ENCODE results near the gene TBXT.
"Not testable (repeated sequence)": the region's sequence is repeated elsewhere in the genome, so short reads cannot be mapped to it uniquely, and the experiment has no call there.

Gene TBXT

DNA sequence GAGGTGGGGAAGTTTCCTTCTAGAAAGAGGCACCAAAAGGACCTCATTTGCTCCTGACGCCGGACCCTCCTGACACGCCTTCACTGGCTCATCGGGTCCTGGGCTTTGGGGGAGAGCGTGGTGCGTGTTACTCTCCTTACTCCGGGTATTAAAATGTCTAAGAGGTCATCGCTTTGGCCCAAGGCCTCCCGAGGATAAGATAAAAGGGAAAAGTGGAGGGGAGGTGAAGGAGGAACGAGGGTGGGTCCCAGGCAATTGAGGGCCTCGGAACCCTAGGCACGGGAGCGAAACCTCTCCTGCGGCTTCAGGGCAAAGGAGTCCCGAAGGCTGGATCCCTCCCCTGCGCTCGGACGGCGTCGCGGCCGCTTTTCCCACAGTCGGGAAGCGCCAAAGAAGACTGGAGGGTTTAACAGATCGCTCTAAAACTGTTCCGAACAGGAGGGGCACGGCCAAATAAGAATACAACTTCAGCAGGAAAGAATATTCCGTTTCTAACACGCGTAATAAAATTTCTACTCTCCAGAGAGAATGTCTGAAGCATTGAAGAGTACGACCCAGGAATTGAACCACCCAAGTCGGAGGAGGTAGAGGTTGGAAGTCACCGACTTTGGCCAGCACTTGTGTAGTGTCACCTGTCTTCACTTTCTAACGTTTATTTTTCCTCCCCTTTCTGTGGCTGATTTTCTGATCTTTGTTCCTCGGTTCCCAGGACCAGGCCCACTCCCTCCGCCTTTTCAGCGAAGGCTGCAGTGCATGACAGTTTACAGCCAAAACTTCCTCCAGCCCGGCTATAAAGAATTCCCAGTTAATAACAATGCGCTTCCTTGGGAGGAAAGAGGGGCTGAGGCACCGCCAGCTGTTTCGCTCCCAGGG is 2.1 kb upstream of the TBXT start:
- no peak for DNase-seq (ENCODE audit: low read depth)

DNA sequence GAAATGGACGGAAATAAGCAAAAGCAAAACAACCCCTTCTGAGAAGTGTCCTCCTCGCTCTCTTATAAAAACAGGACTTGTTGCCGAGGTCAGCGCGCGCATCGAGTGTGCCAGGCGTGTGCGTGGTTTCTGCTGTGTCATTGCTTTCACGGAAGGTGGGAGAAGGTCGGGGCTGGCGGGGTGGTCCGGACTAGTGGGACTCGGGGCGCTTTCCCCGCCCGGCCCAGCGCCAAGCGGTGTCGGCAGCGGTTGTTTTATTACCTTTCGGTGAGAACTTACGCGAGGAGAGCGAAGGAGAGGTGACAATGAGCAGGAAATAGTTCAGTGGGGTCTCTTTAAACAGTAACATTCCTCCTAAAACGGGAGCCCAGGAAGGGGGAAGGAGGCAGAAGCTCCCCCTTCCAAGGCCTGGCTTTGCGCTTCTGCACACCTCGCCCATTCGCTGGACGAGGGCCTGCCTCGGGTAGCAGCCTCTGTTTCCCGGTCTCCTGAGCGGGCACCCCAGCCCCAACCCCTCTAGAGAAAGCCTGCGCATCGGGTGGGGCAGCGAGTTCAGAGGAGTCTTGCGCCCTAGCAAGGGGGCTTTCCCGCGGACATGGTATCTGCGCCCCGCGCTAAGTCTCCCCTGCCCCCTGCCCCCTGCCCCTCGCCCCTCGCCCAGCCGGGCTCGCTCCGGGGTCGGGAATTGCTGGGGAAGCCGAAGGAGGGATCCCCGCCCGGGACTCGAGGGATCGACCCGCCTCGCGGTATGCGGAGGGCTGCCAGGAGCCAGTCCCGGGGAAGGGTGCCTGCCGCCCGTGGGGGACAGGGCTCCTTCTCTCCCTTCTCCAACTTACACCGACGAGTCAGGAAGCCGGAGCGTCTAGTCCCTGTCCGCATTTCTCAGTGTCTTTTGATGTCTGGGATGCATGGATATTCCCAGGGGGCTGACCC is 1.2 kb upstream of the TBXT start:
- DNase-seq (ENCODE audit: low read depth) = no peak

DNA sequence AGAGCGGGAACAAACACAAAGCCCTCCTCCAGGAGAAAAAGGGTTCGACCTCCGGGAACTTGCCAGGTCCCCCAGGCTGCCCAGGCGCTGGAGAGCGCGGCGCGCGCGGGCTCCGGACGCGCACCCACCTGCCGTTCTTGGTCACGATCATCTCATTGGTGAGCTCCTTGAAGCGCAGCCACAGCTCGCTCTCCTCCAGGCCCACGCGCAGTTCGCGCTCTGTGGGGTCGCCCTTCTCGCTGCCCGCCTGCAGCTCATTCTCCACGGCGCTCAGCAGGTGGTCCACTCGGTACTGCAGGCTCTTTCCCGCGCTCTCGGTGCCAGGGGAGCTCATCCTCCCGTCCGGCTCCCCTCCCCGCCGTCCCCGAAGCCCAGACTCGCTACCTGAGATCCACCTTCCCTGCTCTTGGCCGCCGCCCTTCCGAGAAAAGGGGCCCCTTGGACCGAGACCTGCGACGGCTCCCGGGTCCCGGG is 356 bp downstream of the TBXT start:
- no peak for DNase-seq (ENCODE audit: low read depth)

DNA sequence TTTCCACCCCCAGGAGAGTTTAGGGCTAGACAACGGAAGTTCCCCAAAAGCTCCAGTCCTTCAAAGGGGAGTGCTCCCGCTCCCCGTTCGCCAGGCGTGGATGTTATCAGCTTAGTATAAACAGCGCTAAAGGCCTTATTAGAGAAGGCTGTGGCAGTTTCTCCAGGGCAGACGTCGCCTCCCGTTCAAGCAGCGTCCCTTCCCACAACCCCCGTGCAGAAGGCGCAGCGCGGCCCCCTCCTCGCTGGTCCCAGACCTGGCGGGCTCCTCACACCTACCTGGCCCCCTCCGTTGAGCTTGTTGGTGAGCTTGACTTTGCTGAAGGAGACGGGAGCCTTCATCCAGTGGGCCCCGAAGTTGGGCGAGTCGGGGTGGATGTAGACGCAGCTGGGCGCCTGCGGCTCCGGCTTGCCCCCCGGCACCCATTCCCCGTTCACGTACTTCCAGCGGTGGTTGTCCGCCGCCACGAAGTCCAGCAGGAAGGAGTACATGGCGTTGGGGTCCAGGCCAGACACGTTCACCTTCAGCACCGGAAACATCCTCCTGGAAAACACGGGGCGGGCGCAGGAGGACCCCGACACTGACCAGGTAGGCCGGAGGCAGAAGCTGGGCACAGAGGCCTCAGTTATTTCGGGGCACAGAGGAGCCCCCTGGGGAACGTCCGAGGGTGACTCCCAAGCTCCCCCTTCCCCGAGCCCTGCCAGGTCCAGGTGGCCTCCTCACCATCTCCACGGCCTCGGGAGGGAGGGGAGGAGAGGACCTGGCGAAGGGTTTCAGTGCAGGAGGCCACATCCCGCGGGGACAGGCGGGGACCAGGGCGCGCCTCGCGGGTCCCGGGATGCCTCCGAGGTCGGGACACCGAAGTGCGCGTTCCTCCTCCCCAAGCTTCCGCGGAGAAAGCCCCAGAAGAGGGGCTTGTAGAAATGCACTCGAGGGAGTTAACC is 1.1 kb downstream of the TBXT start:
- DNase-seq (ENCODE audit: low read depth) = no peak

DNA sequence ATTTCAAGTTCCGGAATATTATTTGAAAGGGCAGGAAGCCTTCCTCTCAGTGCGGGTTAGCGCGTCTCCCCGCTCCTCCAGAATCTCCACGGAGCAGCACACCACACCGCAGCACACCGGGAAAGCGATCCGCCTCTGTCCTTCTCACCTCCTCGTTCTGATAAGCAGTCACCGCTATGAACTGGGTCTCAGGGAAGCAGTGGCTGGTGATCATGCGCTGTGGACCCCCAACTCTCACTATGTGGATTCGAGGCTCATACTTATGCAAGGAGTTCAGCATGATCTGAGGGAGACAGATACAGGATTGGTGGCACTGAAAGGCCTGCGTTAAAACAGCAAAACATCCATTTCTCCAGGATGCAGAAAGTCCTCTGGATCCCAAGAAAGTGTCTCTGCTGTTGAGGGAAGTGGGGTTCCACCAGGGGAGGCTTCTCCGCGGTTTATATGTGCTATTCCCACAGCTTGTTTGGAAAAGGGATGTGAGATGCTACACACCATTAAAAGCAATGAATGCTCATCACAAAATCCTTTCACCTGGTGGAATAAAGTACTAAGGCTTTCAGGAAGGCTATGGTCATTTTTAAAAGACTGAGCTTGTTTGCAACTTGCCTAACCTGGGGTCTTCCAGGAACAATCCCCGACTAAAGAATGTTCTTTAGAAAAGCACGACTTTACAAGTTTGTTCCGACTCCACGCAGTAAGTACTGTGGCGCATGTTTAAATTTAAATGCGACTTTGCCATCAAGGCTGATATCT is 1.9 kb downstream of the TBXT start:
- no peak for DNase-seq (ENCODE audit: low read depth)

DNA sequence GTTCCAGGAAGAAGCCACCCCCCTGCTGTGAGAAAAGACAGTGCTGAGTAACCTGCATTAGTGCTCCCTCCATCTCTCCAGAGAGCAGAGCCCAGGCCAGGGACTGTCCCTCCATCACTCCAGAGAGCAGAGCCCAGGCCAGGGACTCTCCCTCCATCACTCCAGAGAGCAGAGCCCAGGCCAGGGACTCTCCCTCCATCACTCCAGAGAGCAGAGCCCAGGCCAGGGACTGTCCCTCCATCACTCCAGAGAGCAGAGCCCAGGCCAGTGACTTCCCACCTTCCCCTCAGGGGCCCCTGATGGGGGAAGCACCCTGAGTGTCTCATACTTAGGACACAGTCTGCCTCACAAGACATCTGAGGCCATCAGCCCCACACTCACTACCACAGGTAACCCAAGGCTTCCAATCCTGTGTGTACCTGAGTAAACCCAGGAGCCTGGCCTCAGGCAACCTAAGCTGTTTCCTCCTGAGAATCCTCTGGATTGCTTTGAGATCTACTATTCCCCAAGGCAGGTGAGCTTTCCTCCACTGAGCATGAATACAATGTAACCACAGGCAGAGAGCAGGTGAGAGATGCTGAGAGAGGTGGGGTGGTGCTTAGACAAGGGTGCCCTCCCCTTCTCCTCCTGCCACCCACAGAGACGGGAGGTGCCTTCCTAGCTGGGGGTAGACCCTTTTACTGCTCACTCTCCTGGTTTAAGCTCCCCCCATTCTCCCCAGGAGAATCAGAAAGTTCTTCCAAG is 4.9 kb downstream of the TBXT start:
- DNase-seq (ENCODE audit: low read depth) = no peak

DNA sequence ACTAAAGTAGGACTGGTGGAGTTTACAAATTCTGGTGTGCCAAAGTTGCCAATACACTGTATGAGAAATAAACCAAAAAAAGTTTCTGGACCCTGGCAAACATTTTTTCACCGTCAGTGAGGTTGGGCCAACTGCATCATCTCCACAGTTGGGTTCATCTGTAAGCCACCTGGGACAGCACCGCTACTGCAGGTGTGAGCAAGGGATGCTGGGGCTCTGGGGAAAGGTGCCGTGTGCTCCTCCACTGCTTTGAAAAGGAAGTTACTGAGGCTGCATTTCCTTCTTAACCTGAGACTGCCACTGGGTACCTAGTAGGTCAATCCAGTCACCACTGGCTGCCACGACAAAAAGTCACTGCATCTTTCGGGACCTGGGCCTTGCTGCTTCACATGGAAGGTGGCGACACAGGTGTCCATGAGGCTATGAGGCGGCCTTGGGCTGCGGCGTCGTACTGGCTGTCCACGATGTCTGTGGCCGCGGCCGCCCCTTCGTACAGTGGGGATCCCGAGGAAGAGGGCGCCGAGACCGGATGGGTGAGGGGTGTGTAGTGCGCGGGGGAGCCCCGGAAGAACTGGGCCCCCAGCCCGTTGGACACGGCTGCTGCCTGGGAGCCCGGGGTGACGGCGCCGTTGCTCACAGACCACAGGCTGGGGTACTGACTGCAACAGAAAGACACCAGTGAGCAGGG is 9.6 kb downstream of the TBXT start:
- no peak for DNase-seq (ENCODE audit: low read depth)

DNA sequence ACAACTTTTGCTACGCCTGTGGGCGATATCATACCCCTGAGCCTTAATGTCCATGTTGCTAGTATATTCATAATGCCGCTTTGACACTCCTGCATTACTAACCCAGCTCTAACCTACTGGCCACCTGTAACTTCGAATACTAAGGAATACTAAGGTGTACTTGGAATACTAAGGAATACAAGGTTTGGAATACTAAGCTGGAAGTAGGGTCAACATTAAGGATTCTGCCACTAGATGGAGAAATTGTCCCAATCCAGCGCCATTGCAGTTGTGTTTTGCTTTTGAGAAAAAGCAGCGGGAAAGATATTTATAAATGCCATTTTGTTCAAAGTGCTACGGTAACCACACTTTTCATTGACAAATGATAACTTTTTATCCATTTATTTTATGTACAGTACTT is 10.7 kb downstream of the TBXT start:
- DNase-seq (ENCODE audit: low read depth) = no peak

DNA sequence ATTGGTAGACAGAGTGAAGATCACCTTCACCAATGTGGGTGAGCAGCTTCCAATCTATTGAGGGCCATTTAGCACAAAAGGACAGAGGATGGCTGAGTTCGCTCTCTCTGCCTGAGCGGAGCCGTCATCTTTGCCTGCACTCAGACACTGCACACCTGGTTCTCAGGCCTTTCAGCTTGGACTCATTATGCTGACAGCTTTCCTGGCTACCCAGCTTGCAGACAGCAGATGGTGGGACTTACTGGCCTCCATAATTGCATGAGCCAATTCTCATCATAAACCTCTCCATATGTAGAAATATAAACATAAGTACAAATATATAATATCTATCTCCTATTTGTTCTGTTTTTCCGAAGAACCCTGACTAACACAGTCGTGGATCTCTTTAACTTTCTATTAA is 13.7 kb downstream of the TBXT start:
- no peak for DNase-seq (ENCODE audit: low read depth)

DNA sequence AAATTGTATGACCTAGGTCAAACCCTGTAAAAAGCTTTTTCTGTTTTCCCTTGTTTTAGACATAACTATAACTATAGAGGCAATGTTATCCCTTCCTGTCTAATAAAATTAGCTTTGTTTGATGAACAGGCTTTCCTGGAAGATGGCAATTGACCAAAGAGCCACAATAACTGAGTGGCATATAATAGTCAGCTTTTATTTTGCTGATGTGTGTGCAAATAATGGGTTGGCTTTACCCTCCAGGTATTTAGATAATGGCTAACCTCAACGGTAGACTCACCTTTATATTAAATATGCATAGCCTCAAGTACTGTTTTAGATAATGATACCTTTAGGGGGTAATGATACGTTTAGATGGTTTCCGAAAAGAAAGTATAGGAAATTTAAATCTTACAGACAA is 15.0 kb downstream of the TBXT start:
- DNase-seq (ENCODE audit: low read depth) = no peak

DNA sequence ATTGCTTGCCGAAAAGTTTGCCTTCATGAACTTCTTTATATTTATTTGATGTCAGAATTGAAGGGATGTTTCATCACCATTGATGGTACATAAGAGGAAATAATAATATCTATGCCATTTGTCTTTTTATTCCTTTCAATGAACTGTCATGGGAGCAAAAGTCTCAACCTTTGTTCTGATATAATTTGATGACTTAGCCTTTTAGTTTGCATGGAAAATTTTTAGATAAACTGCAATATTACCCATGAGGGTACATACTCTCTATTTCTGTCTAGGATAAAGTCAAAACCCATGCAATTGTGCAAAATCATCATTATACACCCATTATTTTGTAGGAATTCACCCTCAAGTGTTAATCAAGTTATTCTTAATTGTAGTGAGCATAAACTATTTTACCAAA is 15.9 kb downstream of the TBXT start:
- no peak for DNase-seq (ENCODE audit: low read depth)

DNA sequence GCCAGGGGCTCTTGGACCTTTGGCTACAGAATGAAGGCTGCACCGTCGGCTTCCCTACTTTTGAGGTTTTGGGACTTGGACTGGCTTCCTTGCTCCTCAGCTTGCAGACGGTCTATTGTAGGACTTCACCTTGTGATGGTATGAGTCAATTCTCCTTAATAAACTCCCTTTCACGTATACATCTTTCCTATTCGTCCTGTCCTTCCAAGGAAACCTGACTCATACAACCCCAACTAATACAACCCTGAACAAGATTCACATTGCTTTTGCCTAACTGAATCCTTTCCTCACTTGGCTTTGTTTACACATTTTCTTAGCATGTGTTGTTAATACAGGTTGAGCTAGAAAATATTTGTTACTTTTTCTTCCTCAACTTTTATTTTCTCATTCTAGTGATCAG is 21.9 kb downstream of the TBXT start:
- no peak for DNase-seq (ENCODE audit: low read depth)

DNA sequence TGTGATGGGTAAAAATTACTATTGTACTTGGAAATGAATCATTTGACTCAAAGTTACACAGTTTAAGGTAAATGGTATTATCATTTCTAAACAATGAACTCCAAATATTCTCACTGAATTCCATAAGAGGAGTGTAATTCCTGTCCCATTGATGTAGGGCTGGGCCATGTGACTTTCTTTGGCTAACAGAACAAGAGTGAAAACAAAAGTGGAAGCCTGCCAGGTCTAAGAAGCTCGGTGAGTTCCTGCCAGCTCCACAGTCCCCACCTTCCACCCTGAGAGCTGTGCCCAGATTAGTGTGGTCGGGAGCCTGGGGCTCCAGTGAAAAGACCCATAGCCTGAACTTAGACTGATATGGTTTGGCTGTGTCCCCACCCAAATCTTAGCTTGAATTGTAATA is 24.6 kb downstream of the TBXT start:
- no peak for DNase-seq (ENCODE audit: low read depth)

DNA sequence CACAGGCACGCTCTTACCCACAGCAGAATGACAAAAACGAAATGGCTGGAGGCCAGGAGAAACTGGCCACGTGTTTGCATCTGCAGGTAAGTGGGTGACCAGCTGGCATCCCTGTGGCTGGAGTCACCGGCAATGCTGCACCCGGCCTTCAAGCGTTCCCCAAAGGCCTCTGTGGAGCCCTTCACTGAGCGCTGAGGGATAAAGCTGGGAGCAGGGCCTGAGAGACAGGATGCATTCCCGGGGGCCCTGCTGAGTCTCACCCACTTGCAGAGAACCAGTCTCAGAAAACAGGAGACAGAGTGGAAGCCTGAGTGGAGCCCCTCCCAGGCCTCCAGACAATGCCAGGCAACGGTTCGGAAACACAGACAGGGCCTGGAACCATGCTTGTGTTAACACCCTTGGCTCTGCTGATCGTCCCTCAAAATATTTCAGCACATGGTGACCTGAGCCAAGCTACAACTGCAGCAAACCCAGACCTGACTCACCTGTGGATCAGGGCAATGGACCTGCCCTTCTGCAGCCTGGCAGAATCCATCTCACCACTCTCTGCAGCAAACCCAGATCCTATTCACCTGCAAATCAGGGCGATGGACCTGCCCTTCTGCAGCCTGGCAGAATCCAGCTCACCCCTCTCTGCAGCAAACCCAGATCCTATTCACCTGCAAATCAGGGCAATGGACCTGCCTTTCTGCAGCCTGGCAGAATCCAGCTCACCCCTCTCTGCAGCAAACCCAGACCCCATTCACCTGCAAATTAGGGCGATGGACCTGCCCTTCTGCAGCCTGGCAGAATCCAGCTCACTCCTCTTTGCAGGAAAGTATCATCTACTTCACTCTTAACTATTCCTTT is 39.8 kb downstream of the TBXT start:
- DNase-seq (ENCODE audit: low read depth) = no peak

DNA sequence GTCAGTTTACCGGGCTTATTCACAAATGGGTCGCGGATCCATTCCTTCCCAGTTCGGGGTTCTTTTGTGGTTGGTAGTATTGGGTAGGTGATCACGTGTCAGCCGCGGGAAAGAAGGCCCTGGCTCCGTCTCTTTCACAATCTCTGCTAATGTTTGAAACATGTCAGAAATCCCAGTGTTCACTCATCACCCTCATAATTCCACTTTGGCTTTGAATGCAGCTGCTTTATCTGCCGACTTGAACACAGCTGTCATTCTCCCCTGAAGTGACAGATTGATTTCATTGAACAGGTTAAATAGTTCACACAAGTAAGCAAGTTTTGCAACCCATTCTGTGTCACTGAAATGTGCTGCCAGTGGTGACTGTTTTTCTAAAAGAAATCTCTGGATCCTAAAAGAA is 44.5 kb downstream of the TBXT start:
- DNase-seq (ENCODE audit: low read depth) = not testable (repeated sequence)

DNA sequence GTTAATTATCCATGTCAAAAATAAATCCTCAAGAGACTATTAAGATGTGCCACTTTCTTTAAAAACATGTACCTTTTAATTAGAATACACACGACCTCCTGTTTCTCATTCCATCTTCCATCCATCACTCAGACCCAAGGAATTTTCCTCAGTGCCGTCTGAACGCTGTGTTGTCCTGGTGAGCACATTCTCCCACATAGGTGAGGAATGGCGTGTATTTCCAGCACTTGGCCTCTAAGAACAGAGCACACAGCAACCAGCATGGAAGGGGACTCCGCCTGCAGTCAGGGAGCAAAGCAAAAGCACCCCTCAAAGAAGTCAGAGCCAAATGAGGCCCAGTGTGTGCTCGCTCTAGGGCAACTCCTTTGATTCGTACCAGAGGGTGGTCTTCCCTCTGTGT is 45.9 kb downstream of the TBXT start:
- no peak for DNase-seq (ENCODE audit: low read depth)

DNA sequence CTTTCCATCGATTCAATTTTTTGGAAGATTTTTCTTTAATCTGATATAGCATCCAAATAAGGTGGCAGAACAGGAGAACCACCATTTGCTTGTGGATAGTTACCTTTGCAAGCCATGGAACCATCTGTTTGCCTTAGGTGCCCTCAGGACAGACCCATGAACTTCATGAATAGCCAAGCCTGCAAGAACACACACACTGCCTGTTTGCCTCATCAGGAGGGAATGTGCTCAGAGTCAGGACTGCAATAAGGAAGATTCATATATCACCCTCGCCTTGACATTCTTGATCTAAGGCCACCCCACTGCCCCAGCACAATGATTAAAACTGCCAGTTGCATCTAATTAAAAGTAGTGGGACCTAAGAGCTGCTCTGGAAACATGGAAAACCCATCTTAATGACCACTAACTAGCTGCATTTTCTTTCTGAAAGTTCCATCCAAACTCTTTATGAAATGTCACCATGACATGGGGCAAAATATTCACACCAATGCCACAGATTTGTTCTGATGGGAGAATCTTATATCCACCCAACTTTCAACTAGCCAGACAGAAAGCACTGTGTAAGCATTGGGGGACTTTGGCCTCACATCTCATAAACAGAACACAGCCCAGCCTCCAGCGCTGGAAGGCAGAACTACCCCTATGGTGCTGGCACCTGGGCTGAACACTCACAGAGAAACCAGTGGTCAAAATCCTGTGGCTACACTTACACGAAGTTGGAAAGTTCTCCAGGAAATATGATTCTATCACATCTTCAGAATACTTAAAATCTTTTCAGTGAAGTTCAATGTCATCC is 48.3 kb downstream of the TBXT start:
- DNase-seq (ENCODE audit: low read depth) = no peak

DNA sequence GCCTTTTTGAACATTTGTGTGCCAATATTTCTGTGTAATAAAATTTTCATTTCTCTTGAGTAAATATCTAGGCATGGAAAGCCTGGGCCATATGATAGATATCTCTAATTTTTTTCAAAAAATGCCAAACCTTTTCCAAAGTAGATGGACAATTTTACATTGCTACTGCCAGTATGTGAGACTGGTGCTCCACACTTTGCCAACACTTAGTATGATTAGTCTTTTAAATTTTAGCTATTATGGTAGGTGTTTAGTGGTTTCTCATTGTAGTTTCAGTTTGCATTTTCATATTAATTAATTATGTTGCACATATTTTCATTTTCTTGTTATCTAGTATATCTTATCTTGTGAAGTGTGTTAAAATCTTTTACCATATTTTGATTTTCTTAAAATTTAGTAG is 52.0 kb downstream of the TBXT start:
- DNase-seq (ENCODE audit: low read depth) = no peak

Measured in stimulated activated CD8-positive, alpha-beta memory T cell treated with anti-CD3 and anti-CD28 coated beads, Interleukin-15, amount 100 ng/mL, for 24 hours (primary cell).